NCI-H2081 (cell line): ENCODE results near the gene INS.
"Not testable (repeated sequence)": the region's sequence is repeated elsewhere in the genome, so short reads cannot be mapped to it uniquely, and the experiment has no call there.

ENCODE experiments used
- DNase-seq, 2 experiments: peaks; one replicate each; lab custom pipeline; 2025; lab: John Stamatoyannopoulos, UW

INS gene

GRCh38 chr11:2180789-2181370 is 19.9 kb upstream of the INS start:
- no peak for DNase-seq

GRCh38 chr11:2180347-2180746 is 19.3 kb upstream of the INS start:
- no peak for DNase-seq

GRCh38 chr11:2179516-2179915 is 18.5 kb upstream of the INS start:
- DNase-seq = no peak

GRCh38 chr11:2178906-2179494 is 18.0 kb upstream of the INS start:
- DNase-seq = peak in 1 of 2 experiments; percentile 7

- not testable (repeated sequence) for DNase-seq
These were observed 17.2 kb upstream of the INS start for GRCh38 chr11:2178055-2178773.

GRCh38 chr11:2177076-2177475 is 16.1 kb upstream of the INS start:
- no peak for DNase-seq

- DNase-seq = no peak
These were observed 15.4 kb upstream of the INS start for GRCh38 chr11:2176389-2176900.

- DNase-seq = no peak
These were observed 14.7 kb upstream of the INS start for GRCh38 chr11:2175659-2176058.

GRCh38 chr11:2174361-2174760 is 13.4 kb upstream of the INS start:
- DNase-seq = no peak

GRCh38 chr11:2173761-2174160 is 12.8 kb upstream of the INS start:
- no peak for DNase-seq

GRCh38 chr11:2173150-2173693 is 12.2 kb upstream of the INS start:
- DNase-seq = no peak

- DNase-seq = no peak
These were observed 11.7 kb upstream of the INS start for GRCh38 chr11:2172676-2173075.

- no peak for DNase-seq
These were observed 10.6 kb upstream of the INS start, which contains the start of gene TH for GRCh38 chr11:2171591-2172003. TH (minus strand) TSS chr11:2171815; CDS start chr11:2171786, 29 bp downstream.

- no peak for DNase-seq
These were observed 8.9 kb upstream of the INS start for GRCh38 chr11:2169626-2170570.

GRCh38 chr11:2169005-2169378 is 8.0 kb upstream of the INS start:
- DNase-seq = no peak

- DNase-seq = no peak
These were observed 7.4 kb upstream of the INS start for GRCh38 chr11:2168286-2169004.

GRCh38 chr11:2167141-2168045 is 6.4 kb upstream of the INS start:
- no peak for DNase-seq

GRCh38 chr11:2166091-2166851 is 5.3 kb upstream of the INS start:
- peak in 1 of 2 experiments; percentile 22 for DNase-seq

- no peak for DNase-seq
These were observed 4.6 kb upstream of the INS start for GRCh38 chr11:2165571-2165970.
